Effector memory CD4-positive, alpha-beta T cell (primary cell): ENCODE results near the gene TPD52L1.

Experiments
- DNase-seq, 3 donors: peaks; one replicate each; pipeline ENCODE4 v3.0.0-alpha.2; 2020
- H3K27ac ChIP-seq: 2 replicates; pipeline ENCODE4 v1.7.0; 2013; ENCODE audit warnings: mild to moderate bottlenecking, low read length, moderate library complexity; ENCODE audit not compliant: insufficient read depth, poor library complexity, severe bottlenecking
- H3K27me3 ChIP-seq: replicated peaks from 2 replicates; pipeline ENCODE4 v1.7.0; 2013; ENCODE audit warnings: mild to moderate bottlenecking, low read length; ENCODE audit not compliant: insufficient read depth, control insufficient read depth, poor library complexity, severe bottlenecking
- H3K36me3 ChIP-seq: 2 replicates; pipeline ENCODE4 v1.7.0; 2013; ENCODE audit warnings: mild to moderate bottlenecking, low read length, moderate library complexity; ENCODE audit not compliant: control insufficient read depth, insufficient read depth
- H3K4me1 ChIP-seq: 2 replicates; pipeline ENCODE4 v1.7.0; 2013; ENCODE audit warnings: low read length, mild to moderate bottlenecking; ENCODE audit not compliant: control insufficient read depth, insufficient read depth, poor library complexity, severe bottlenecking
- H3K4me3 ChIP-seq: 2 replicates; pipeline ENCODE4 v1.7.0; 2013; ENCODE audit warnings: low read length, low read depth, mild to moderate bottlenecking; ENCODE audit not compliant: insufficient read depth, poor library complexity, severe bottlenecking
- H3K9me3 ChIP-seq: 2 replicates; pipeline ENCODE4 v1.7.0; 2013; ENCODE audit warnings: mild to moderate bottlenecking, low read length, moderate library complexity; ENCODE audit not compliant: control insufficient read depth
- total RNA-seq, 3 donors: gene quantifications; one replicate each; lab custom pipeline; 2026; lab: John Stamatoyannopoulos, UW

The TPD52L1 gene
- total RNA-seq: 0 to 0.58 (median 0) reads per million in 3 donors

GRCh38 chr6:125153391-125154117 lies at the start of gene TPD52L1:
TSS of gene TPD52L1 (plus strand) at chr6:125153773. CDS start at chr6:125153952, 179 bp downstream.
- peaks cover 9% of the 10 kb centered on the region for H3K27me3 ChIP-seq
- no peaks in the 10 kb centered on the region for H3K36me3 ChIP-seq
- peak within 1 kb of the TSS; percentile 57 for H3K4me3 ChIP-seq
- H3K9me3 ChIP-seq: no peaks in the 10 kb centered on the region
- H3K27ac ChIP-seq: no peak within 1 kb of the TSS
- DNase-seq: peak; percentile 1 to 32 (median 12)
- H3K4me1 ChIP-seq: peaks cover 5% of the 10 kb centered on the region

DNA sequence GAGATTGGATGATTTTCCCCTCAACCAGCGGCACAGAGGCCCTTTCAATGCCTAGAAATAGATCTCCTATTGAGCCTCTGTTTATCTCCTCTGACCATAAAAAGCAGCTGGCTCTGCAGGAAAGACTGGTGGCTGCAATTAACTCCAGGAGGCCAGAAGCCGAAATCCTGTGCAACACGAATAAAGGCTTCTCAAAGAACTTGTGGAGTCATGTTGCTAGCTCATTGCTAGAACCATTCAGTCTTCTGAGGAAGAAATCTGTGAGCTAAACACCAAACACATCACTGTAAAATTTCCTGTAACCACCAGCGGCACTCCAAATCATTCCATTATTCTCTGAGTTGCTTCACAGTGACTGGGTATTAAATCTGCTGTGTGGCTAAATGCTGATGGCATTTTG lies 49.1 kb upstream of the TPD52L1 start:
- no peaks in the 10 kb centered on the region for H3K4me1 ChIP-seq
- H3K36me3 ChIP-seq: no peaks in the 10 kb centered on the region
- no peaks in the 10 kb centered on the region for H3K27me3 ChIP-seq
- H3K9me3 ChIP-seq: no peaks in the 10 kb centered on the region
- no peak overlapping the region for H3K27ac ChIP-seq
- no peak overlapping the region for H3K4me3 ChIP-seq
- no peak for DNase-seq

DNA sequence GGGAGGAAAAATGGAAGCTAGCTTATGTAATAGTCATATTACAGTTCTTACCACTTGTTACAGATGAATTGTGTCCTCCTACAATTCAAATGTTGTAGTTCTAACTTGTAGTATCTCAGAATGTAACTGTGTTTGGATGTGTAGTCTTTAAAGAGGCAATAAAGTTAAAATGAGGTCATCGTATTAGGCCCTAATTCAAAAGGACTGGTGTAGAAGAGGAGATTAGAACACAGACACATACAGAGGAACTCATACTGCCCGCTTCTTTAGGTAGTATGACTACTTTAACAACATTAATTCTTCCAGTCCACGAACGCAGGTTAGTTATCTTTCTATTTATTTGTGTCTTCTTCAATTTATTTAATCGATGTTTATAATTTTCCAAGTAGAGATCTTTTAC lies 46.5 kb upstream of the TPD52L1 start:
- Histone ChIP-seq H3K4me1 (no peaks in the 10 kb centered on the region), H3K4me3 (no peak overlapping the region), H3K27me3 (no peaks in the 10 kb centered on the region), H3K36me3 (no peaks in the 10 kb centered on the region), H3K27ac (no peak overlapping the region), H3K9me3 (peaks cover 3% of the 10 kb centered on the region)
- DNase-seq: no peak

- no peak for DNase-seq
- no peak overlapping the region for H3K4me3 ChIP-seq
- no peak overlapping the region for H3K27ac ChIP-seq
- no peaks in the 10 kb centered on the region for H3K27me3 ChIP-seq
- H3K9me3 ChIP-seq: peaks cover 3% of the 10 kb centered on the region
- no peaks in the 10 kb centered on the region for H3K4me1 ChIP-seq
- H3K36me3 ChIP-seq: no peaks in the 10 kb centered on the region
These were observed 45.7 kb upstream of the TPD52L1 start for GRCh38 chr6:125107896-125108295.

GRCh38 chr6:125110056-125110455 lies 43.5 kb upstream of the TPD52L1 start:
- no peak for DNase-seq
- no peaks in the 10 kb centered on the region for H3K27me3 ChIP-seq
- no peak overlapping the region for H3K27ac ChIP-seq
- H3K4me3 ChIP-seq: no peak overlapping the region
- no peaks in the 10 kb centered on the region for H3K4me1 ChIP-seq
- H3K9me3 ChIP-seq: peaks cover 3% of the 10 kb centered on the region
- H3K36me3 ChIP-seq: no peaks in the 10 kb centered on the region

- no peak overlapping the region for H3K27ac ChIP-seq
- DNase-seq: no peak
- H3K27me3 ChIP-seq: no peaks in the 10 kb centered on the region
- H3K4me3 ChIP-seq: no peak overlapping the region
- H3K9me3 ChIP-seq: peaks cover 3% of the 10 kb centered on the region
- no peaks in the 10 kb centered on the region for H3K4me1 ChIP-seq
- no peaks in the 10 kb centered on the region for H3K36me3 ChIP-seq
These were observed 42.2 kb upstream of the TPD52L1 start for GRCh38 chr6:125111219-125111983.

DNA sequence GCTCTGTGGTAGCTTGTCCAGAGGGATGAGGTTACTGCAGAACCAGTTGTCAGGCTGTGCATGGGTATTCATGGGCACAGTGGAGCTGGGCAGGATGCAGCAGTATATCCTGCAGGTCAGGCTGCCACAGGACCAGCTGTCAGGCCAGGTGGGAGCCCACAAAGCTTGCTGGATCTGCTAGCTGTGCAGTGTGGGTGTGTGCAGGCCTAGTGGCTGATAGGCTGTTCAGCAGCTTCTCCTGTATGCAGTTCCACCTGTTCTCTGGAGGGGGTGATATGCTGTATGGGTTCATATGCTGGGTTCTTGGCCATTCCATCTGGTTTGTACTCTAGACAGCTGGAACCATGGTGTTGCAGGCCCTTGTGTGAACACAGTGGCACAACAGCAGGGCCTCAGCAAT lies 40.6 kb upstream of the TPD52L1 start:
- Histone ChIP-seq H3K27me3 (no peaks in the 10 kb centered on the region), H3K4me3 (no peak overlapping the region), H3K27ac (no peak overlapping the region), H3K36me3 (no peaks in the 10 kb centered on the region), H3K9me3 (peaks cover 3% of the 10 kb centered on the region), H3K4me1 (no peaks in the 10 kb centered on the region)
- no peak for DNase-seq

DNA sequence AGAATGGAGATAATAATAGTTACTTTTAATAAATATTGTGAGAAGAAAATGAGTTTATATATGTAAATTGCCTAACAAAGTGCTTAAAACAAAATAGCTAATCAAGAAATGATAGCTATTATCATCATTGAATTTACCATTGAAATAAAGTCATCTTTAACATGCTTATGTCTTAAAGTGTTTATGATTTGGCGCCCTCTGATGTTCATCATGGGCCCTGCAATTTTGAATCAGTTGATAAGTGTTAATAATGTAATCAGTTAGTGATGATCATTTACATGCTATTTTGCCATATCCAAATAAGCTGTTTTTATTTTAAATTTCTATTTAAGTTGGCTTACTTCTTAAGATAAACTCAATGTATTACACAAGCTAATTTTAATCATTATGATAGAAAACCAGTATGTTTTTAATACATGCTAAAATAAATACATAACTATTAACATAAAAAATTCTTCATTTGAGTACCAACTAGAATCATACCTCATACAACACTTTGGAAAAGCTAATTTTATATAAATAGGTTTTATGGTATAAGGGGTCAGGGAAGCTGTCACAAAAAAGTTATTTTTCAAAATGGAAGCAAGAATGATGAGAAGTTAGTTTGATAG lies 39.2 kb upstream of the TPD52L1 start:
- Histone ChIP-seq H3K9me3 (peaks cover 3% of the 10 kb centered on the region), H3K4me1 (no peaks in the 10 kb centered on the region), H3K27ac (no peak overlapping the region), H3K4me3 (no peak overlapping the region), H3K36me3 (no peaks in the 10 kb centered on the region), H3K27me3 (no peaks in the 10 kb centered on the region)
- DNase-seq: peak in 2 of 3 donors; percentile 2 to 26

DNA sequence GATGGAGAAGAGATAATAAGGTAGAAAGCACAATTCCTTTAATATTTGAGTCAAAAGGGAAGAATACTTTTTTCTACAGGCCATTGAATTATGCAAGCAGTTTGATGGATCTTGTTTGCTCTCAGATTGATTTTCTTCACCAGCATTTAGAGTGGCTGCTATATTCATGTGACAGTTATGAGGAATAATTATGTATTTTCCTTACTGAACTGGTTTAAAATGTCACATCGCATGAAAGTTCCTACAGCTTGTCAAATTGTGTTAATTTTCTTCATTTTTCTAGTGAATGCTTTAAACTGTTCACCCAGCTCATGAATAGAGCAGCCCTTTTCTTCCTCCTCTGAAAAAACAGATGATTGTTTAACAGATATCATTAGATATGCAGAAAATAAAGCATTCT lies 37.4 kb upstream of the TPD52L1 start:
- Histone ChIP-seq H3K9me3 (peaks cover under 1% of the 10 kb centered on the region), H3K4me3 (no peak overlapping the region), H3K36me3 (no peaks in the 10 kb centered on the region), H3K27ac (no peak overlapping the region), H3K4me1 (no peaks in the 10 kb centered on the region), H3K27me3 (no peaks in the 10 kb centered on the region)
- no peak for DNase-seq

GRCh38 chr6:125116710-125117109 lies 36.9 kb upstream of the TPD52L1 start:
- no peaks in the 10 kb centered on the region for H3K27me3 ChIP-seq
- no peak overlapping the region for H3K27ac ChIP-seq
- H3K4me3 ChIP-seq: no peak overlapping the region
- H3K36me3 ChIP-seq: no peaks in the 10 kb centered on the region
- no peaks in the 10 kb centered on the region for H3K9me3 ChIP-seq
- H3K4me1 ChIP-seq: no peaks in the 10 kb centered on the region
- DNase-seq: no peak
